ENCODE measurements around the gene ASGR2.
A peak's percentile ranks its signal among the peaks of the same experiment; 100 is the strongest.

Gene ASGR2

GRCh38 chr17:7060165-7060891, 54.3 kb downstream of the ASGR2 start:
- DNase-seq (ENCODE audit: low read depth): peak; percentile 46

GRCh38 chr17:7058831-7059447, 55.7 kb downstream of the ASGR2 start:
- no peak for DNase-seq (ENCODE audit: low read depth)

- no peak for DNase-seq (ENCODE audit: low read depth)
Observed at GRCh38 chr17:7056386-7056785, 58.2 kb downstream of the ASGR2 start.

All from activated T-cell treated with anti-CD3 and anti-CD28 coated beads for 24 hours (primary cell).